Activated CD8-positive, alpha-beta memory T cell treated with anti-CD3 and anti-CD28 coated beads for 24 hours (primary cell): ENCODE data around the gene TMEM170B.

Experiments
- DNase-seq: peaks from one replicate; pipeline ENCODE4 v3.0.0-alpha.2; 2020

Gene TMEM170B

GRCh38 chr6:11589261-11589660 lies 51.7 kb downstream of the TMEM170B start:
- no peak for DNase-seq

GRCh38 chr6:11592294-11592906 lies 54.9 kb downstream of the TMEM170B start:
- DNase-seq = no peak

- no peak for DNase-seq
Measured at GRCh38 chr6:11593096-11593495, 55.5 kb downstream of the TMEM170B start.

GRCh38 chr6:11595903-11596302 lies 58.4 kb downstream of the TMEM170B start:
- no peak for DNase-seq

- no peak for DNase-seq
Measured at GRCh38 chr6:11596640-11597237, 59.2 kb downstream of the TMEM170B start.

- no peak for DNase-seq
Measured at GRCh38 chr6:11598687-11599086, 61.1 kb downstream of the TMEM170B start.

GRCh38 chr6:11600251-11600650 lies 62.7 kb downstream of the TMEM170B start:
- DNase-seq = no peak

GRCh38 chr6:11601776-11602605 lies 64.4 kb downstream of the TMEM170B start:
- no peak for DNase-seq

- no peak for DNase-seq
Measured at GRCh38 chr6:11604215-11604614, 66.7 kb downstream of the TMEM170B start.

GRCh38 chr6:11604836-11605506 lies 67.4 kb downstream of the TMEM170B start:
- no peak for DNase-seq

- no peak for DNase-seq
Measured at GRCh38 chr6:11605507-11605905, 68.0 kb downstream of the TMEM170B start.

GRCh38 chr6:11606332-11606731 lies 68.8 kb downstream of the TMEM170B start:
- no peak for DNase-seq

- no peak for DNase-seq
Measured at GRCh38 chr6:11607383-11607782, 69.8 kb downstream of the TMEM170B start.

GRCh38 chr6:11608600-11609323 lies 71.2 kb downstream of the TMEM170B start:
- no peak for DNase-seq

GRCh38 chr6:11609324-11610071 lies 71.9 kb downstream of the TMEM170B start:
- DNase-seq = no peak

GRCh38 chr6:11613336-11613735 lies 75.8 kb downstream of the TMEM170B start:
- DNase-seq = no peak

- no peak for DNase-seq
Measured at GRCh38 chr6:11613858-11614257, 76.3 kb downstream of the TMEM170B start.

GRCh38 chr6:11614534-11615213 lies 77.1 kb downstream of the TMEM170B start:
- no peak for DNase-seq

GRCh38 chr6:11615214-11615602 lies 77.7 kb downstream of the TMEM170B start:
- DNase-seq = no peak

- no peak for DNase-seq
Measured at GRCh38 chr6:11616200-11616611, 78.7 kb downstream of the TMEM170B start.

GRCh38 chr6:11618533-11618932 lies 81.0 kb downstream of the TMEM170B start:
- DNase-seq = no peak
